Activated naive CD4-positive, alpha-beta T cell treated with Interleukin-2 at 50 U/mL for 16 hours (primary cell): ENCODE measurements around the gene TTBK1.

ENCODE experiments used
- DNase-seq: peaks from one replicate; pipeline ENCODE4 v3.0.0-alpha.2; 2020

Gene TTBK1

DNA sequence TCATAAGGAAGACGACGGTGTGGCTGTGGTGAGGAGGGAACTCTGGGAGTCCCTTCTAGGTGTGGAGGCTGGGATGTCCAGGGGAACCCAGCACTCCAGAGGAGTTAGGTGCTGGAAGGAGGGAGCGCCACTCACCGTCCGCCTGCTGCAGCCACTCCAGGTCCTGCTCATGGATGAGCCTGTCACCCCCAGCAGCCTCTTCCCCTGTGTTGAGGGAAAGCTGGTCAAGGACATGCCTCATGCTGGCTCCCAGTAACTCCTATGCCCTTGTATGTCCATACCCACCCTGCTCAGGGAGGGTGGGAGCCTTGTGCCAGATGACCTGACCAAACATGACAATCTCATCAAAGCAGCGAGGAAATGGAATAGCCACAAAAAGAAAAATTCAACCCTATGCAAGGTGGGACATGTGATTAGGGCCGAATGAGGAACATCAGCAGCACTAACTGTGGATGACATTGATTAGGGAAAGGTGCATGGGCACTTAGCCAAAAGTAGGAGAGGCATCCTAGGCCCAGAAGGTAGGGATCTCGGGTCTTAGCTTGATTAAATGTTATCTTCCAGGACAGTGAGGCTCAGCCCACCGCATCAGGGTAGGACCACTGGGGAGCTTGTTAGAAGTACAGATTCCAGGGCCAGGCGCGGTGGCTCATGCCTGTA is 17.0 kb upstream of the TTBK1 start:
- no peak for DNase-seq

DNA sequence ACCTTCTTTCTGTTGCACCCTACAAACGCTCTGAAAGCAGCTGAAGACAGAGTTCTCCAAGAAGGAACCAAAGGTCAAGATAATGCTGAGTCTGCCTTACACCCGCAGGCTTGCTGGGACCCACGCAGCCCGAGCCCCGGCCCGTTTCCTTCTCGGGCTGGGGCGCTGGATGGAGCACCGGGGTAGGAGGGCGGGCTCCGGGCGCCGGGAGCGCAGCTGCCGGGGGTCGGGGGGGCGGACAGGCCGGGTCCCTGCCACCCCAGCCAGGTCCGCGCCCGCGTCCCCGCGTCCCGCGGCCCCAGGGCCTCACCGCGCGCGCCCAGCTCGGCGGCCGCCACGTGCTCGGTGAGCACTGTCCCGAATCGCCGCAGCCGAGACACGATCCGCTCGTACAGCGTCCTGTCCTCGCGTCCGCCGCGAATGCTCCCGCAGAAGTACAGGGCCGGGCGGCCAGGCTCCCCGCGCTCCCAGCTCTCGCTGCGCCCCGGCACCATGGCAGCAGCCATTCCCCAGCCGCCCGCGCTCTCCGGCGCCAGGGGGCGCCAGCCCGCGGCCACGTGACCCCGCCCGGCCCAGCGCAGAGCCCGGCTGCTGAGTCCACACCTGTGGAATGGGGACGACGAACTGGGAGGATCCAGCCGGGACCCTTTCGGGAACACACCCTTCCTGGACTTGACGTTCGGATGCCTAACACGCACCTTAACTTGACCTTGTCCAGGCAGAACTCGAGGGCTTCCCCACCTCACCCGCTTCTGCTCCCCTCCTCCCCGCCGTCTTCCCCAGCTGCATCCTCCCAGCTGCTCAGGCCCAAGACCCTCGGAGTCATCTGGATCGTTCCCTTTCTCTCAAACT is 14.1 kb upstream of the TTBK1 start, which contains the start of gene DNPH1:
DNPH1 (minus strand) TSS at position 531 of the 852 bp plus-strand sequence; CDS start at position 506, 25 bp downstream.
- DNase-seq = peak; percentile 83

DNA sequence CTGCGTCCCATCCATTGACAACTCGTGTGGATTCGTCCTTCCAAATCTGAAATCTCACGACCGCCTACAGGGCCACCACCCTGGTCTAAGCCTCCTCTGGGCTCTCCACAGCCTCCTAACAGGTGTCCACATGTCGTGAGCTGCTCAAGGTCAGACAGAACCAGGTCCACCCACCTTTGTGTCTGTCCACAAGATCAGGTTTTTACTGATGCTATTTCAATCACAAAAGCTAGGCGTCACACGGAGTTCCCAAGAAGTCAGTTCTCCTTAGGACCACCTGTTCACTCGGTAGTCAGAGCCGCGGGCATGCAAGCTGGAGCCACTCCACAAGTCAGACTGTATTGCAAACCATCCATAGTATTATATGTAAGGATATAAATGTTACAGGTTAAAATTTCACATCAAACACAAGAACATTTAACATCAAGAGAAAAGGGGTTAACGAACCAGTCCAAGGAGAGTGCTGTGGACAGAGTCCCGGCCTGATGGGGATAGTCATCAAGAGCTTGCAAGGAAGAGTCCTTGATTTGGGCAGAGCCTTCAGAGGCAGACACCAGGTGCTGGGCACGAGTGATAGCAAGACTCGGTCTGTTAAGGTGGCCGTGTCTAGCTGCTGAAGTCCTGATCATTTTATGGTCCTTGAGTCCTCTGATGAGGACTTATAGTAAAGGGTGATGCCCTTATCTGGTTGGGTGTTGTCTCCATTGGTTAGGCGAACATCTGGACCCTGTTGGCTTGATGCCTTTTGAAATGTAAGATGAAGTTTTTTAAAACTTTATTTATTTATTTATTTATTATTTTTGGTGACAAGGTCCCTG is 13.3 kb upstream of the TTBK1 start:
- no peak for DNase-seq

DNA sequence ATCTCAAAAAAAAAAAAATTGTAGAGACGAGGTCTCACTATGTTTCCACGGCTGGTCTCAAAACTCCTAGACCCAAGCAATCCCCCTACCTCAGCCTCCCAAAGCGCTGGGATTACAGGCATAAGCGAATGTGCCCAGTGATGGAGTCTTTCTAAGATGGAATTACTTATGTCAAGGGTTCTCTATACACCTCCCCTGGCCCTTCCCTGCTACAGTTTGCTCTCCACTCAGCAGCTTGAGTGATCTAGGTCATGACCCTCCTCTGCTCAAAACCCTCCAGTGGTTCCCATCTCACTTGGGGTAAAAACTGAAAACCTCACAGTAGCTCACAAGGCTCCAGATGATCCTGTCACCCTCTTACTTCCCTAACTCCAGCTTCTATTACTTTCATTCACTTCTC is 12.2 kb upstream of the TTBK1 start:
- no peak for DNase-seq

DNA sequence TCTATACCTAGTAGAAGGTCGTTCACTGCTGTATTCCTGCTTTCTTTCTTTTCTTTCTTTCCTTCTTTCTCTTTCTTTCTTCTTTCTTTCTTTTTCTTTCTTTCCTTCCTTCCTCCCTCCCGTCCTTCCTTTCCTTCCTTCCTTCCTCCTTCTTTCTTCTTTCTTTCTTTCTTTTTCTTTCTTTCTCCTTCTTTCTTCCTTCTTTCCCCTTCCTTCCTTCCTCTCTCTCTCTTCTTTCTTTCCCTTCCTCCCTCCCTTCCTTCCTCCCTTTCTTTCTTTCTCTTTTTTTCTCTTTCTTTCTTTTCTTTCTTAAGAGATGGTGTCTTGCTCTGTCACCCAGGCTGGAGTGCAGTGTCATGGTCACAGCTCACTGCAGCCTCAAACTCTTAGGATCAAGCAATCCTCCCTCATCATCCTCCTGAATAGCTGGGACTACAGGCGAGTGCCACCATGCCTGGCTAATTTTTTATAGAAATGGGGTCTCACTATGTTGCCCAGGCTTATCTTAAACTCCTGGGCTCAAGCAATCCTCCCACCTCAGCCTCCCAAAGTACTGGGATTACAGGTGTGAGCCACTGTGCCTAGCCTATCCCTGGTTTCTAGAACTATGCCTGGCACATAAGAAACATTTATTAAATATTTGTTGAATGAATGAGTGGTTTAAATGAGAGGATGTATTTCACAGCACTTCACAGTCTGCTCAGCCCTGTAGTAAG is 11.4 kb upstream of the TTBK1 start:
- no peak for DNase-seq

DNA sequence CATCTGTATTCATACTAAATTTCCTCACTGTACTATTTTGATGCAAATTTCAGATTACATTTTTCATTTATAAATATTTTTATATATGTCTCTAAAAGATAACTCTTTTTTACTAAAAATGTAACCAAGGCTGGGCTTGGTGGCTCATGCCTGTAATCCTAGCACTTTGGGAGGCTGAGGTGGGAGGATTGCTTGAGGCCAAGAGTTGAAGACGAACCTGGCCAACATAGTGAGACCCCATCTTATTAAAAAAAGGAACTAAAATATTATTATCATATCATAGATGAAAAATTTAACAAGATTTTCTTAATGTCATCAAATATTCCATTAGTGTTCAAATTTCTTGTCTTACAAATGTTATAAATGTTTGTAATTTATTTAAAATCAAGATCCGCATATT is 7.4 kb upstream of the TTBK1 start:
- DNase-seq = no peak

DNA sequence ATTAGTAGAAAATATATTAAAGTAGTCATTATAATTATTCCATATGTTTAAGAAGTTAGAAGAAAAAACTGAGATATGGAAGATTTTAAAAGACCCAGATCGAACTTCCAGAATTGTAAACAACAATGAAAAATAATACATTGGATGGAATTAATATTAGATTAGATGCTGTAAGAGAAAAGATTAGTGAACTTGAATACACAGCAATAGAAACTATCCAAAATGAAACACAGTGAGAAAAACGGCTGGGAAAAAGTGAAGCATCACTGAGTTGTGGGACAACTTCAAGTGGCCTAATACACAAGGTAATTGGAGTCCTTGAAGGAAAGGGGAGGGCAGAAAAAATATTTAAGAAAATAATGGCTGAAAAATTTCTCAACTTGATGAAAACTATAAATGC is 4.2 kb upstream of the TTBK1 start:
- DNase-seq = no peak

DNA sequence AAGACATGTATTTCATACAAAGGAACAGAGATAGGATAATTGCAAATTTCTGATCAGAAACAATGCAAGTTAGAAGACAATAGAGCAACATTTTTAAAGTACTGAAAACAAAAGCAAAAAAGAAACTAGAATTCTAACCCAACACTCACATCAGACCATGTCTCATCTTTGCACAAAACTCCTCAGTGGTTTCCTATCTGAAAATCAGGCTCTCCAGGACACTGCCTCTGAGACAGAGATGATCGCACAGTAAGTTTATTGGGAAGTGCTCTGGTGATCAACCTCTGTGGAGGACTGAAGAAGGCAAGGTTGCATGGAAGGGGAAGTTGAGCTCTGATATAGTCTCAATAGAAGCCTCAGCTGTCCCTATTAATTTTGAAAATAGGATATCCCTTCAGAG is 2.3 kb upstream of the TTBK1 start:
- DNase-seq = no peak

DNA sequence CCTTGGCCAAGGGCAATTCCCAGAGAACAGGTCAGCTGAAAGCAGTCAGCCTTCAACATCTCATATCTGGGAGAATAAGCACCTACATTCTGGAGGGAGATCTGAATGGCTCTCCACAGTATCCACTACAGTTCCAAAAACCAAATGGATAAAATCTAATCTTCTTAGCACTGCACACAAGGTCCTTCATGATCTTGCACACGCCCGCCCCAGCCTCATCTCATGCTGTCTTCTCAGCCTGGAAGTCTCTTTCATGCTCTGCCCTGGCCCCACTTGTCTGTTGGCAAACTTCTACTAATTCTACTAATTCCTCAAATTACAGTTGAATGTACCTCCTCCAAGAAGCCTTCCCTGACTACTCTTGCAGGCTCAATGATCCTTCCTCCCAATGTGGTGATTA is 1.8 kb upstream of the TTBK1 start:
- DNase-seq = no peak

DNA sequence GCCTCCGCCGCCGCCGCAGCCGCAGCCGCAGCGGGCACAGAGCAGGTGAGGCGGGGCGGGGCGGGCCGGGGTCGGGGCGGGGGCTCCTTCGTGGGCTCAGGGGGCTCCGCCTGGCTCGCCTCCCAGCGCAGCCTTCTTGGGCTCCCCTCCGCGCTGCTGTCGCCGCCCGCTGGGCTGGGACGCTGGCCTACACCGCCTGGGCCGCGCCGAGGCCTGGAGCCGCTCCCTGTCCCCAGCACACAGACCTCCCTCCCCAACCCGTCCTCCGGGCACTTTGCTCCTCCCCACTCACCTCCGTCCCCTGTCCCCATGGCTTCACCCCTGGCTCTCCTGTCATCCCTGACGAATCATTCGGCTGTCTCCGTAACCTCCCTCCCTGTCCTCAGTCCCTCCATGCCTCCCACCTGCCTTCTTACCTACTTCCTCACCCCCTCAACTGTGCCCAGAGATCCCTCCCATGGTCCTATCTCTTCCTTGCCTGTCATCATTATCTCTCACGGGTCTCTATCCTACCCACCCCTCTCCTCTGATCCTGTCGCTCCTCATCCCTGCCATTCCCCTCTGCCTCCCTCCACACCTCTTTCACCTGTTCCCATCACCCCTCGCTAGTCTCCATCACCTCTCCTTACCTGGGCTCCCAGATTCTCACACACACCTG is 512 bp downstream of the TTBK1 start:
- no peak for DNase-seq

DNA sequence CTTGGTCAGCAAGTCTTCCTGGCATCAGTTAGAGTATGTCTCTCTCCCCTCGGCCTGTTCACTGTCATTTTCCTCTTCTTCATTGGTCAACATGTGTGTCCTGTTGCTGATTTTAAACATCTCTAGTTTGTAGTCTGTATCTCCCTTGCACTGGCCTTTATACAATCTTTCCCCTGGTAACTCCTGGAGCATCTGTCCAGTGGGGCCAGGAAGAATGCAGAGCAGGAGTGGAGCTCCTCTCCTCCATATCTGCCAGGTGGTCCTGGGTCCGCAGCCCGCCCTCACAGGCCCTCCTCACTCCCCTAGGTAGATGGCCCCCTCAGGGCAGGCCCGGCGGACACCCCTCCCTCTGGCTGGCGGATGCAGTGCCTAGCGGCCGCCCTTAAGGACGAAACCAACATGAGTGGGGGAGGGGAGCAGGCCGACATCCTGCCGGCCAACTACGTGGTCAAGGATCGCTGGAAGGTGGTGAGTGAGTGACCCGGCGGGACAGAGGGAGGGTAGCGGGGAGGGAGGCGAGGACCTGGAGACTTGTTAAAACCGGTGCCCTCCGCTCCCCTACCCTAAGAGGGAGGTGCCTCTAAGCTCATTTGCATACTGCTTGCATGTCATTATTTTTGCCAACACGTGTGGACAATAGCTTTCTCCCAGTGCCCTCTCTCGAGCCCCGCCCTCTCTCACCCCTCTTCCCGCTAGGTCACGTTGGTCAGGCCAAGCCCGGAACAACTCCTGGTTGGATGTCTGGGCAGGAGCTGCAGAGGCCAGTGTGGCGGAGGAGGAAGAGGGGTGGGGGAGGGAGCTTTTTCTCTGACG is 3.2 kb downstream of the TTBK1 start:
- DNase-seq = no peak

DNA sequence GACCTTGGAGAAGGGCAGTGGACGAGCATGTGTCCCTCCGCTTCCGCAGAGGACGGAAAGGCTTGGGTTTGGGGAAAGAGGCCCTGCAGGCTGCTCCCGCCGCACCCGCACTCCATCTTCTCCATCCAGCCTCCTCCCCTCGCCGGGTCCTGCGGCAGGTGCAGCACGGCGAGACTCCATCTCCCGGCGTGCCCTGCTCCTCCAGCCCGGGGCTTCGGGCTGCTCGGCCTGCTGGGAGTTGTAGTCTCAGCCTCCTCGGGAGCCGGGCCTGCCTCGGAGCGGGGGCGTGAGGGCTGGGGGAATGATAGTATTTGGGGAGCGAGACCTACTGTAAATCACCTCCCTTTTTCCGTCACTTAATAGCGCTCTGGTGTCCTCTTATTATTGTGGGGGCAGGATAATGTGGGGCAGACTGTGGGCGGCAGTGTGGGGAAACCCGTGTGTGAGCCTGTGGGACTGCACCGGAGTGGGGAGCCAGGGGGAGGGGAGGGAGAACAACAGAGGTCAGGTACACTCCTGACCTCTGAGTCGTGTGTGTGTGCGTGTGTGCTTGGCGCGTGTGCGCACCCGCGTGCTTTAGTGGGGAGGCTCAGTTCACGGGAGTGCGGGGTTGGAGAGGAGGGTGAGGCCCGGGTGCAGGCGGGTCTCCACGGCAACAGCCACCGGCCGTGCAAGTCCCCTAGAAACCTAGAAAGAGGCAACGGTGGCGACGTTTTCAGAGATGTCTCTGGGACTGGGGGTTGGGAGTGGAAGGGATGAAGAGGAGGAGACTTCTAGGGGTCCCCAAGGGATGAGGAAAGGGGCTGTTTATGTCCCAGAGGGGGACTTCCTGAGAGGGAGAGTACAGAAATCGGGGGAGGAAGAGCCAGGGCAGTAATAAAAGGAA is 4.1 kb downstream of the TTBK1 start:
- peak; percentile 86 for DNase-seq

DNA sequence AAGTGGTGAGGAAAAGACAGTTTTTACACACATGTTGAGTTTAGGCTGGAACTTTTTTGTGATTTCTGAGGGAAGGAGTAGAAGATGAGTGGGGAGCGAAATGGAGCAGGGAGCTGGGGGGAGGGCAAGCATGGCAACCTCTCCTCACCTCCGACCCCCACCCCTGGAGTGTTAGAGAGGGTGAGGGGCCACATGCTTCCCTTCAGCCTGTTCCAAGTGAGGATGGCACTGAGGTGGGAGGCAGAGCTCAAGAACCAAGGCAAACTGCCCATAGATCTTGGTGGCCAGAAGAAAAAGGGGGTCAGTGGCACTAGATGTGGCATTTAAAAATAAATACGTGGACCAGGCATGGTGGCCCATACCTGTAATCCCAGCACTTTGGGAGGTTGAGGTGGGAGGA is 4.8 kb downstream of the TTBK1 start:
- DNase-seq = no peak

DNA sequence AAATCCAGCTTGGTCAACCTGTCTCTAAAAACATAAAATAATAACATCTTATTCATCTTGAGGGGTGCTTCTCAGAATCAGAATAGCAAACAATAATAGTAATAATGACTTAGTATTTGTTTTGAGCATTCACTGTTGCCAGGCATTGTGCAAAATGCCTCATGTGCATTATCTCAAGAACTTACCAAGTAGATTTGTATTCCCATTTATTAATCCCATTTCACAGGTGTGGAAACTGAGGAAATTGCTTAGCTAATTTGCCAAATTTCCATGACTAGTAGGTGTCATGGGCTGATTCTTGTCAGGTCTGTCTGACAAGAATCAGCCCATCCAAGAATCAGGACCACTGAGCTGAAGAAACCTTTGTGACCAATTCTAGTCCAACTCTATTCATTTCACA is 5.5 kb downstream of the TTBK1 start:
- DNase-seq = no peak

DNA sequence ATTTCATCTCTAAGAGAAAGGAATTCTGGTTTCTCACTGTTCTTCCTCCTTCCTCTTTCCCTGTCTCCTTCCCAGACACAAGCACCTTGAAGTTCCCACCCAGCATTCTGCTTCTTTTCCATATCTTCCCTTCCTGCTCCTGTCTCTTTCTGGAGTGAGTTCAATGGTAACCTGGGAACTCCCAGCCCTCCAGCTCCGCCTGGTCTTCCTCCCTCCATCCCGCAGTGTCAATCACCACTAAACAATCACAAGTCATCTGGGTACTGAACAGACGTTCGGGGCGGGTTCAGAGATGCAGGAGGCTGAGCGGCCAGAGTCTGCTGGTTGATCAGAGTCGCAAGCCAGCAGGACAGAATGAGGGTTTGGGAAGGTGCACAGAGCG is 7.7 kb downstream of the TTBK1 start:
- no peak for DNase-seq

DNA sequence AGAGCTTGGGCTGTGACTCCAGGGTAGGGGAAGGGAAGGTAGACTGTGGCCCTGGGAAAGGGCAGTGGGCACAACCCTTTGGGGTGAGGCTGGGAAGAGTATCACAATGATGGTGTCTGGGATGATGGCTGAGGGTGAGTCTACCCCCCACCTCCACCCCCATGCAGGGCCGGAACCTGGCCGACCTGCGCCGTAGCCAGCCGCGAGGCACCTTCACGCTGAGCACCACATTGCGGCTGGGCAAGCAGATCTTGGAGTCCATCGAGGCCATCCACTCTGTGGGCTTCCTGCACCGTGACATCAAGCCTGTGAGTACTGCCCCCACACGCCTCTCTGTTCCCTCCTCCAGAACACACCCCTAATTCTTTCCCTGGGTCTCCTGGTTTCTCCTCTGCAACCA is 10.1 kb downstream of the TTBK1 start:
- no peak for DNase-seq

DNA sequence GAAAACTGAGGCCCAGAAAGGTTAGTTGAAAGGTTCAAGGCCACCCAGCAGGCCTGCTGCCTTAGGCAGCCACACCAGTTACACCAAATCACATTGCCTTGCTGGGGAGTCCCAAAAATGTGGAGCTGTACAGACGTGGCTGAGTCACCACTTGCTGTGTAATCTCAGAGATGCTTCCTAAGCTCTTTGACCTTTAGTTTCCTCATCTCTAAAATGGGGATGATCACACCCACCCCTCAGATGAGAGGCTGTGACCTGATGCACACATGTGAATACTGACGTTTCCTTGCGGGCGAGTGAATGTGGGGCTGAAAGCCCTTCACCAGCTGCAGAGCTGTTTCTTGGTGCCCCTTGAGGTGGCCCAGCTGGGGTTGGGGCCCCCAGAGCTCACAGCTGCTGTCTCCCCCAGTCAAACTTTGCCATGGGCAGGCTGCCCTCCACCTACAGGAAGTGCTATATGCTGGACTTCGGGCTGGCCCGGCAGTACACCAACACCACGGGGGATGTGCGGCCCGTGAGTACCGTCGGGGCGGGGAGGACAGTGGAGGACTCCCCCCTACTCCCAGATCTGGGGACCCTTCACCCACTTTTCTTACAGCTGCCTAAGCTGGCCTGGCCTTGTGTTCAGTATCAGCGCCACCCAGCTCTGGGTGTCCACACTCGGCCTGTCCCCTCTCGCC is 11.0 kb downstream of the TTBK1 start:
- no peak for DNase-seq

DNA sequence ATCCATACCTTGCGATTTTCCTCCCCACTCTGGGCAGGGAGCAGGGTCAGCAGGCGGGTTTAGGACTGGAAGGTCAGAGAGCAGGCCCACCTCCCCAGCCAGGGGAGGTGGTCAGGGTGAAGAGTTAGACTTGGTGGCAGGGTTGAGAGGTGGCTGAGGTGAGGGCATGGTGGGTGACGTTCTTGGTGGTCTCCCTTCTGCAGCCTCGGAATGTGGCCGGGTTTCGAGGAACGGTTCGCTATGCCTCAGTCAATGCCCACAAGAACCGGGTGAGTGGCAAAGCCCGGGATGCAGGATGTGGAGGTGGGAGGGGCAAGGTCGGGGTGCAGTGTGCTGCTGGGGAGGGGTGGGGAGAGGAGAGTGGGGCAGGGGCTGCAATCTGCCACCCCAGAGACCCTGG is 11.6 kb downstream of the TTBK1 start:
- no peak for DNase-seq

DNA sequence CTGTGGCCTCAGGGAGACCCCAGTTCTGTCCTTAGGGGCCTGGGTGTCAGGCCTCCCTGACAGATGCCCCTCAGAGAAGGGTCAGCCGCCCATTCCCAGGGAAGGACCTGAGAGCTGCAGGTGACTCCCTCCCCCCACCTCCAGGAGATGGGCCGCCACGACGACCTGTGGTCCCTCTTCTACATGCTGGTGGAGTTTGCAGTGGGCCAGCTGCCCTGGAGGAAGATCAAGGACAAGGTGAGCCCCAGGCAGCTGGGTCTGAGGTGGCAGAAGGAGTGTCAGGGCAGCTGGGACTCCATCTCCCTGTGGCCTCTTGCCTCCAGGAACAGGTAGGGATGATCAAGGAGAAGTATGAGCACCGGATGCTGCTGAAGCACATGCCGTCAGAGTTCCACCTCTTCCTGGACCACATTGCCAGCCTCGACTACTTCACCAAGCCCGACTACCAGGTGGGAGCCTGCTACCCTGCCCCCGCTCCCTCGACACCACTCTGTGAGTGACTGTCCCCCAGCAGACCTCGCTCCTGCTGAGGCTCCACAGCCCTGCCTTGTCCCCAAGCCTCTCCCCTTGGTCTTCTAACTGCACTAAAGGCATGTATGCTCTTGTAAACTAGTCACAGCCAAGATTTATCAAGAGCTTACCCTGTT is 12.2 kb downstream of the TTBK1 start:
- no peak for DNase-seq
